Measurements from ENCODE around the gene CTSF. TPM values are rescaled to one million over a fixed set of nuclear protein-coding genes. Genes with fewer than 3 reads are reported as not detected.
"Not testable (repeated sequence)": the region's sequence is repeated elsewhere in the genome, so short reads cannot be mapped to it uniquely, and the experiment has no call there.

Gene CTSF
- total RNA-seq, 1 experiment from 2014 or later: 3.7 TPM

DNA sequence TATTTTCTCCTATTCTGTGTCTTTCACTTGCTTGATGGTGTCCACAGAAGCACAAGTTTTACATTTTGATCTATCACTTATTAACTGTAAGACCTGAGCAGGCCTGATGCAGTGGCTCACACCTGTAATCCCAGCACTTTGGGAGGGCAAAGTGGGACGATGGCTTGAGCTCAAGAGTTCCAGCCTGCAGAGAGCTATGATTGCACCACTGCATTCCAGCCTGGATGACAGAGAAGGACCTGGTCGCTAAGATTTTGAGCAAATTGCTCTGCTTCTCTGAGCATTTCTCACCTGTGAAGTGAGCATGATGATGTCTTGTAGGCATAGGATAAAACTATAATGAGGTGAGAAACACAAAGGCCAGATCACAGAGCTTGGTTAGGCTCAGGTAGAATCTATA, 17.7 kb upstream of the CTSF start:
- Histone ChIP-seq H3K36me3 (ENCODE audit: insufficient read depth, low read length, poor library complexity, severe bottlenecking) (no peaks in the 10 kb centered on the region), H3K27me3 (replicated peaks; ENCODE audit: insufficient read depth, low read depth, low read length, poor library complexity) (no peaks in the 10 kb centered on the region), H3K4me3 (ENCODE audit: low read depth, low read length, poor library complexity, severe bottlenecking) (no peak overlapping the region), H3K9me3 (ENCODE audit: low read depth, low read length, poor library complexity, severe bottlenecking) (no peaks in the 10 kb centered on the region), H3K4me1 (ENCODE audit: insufficient read depth, low read length, poor library complexity, severe bottlenecking) (no peaks in the 10 kb centered on the region), H3K27ac (ENCODE audit: low read depth, low read length, poor library complexity, severe bottlenecking) (no peak overlapping the region)
- intact Hi-C loops (cut with micrococcal nuclease; ENCODE audit: unreplicated experiment): no loop called here
- DNase-seq (ENCODE audit: low spot score): no peak
- no peak for TF ChIP-seq EZH2 (IDR thresholded peaks at IDR 0.05; ENCODE audit: borderline replicate concordance, low read depth, low read length, poor library complexity, severe bottlenecking)
- TF ChIP-seq, protein P1, sequence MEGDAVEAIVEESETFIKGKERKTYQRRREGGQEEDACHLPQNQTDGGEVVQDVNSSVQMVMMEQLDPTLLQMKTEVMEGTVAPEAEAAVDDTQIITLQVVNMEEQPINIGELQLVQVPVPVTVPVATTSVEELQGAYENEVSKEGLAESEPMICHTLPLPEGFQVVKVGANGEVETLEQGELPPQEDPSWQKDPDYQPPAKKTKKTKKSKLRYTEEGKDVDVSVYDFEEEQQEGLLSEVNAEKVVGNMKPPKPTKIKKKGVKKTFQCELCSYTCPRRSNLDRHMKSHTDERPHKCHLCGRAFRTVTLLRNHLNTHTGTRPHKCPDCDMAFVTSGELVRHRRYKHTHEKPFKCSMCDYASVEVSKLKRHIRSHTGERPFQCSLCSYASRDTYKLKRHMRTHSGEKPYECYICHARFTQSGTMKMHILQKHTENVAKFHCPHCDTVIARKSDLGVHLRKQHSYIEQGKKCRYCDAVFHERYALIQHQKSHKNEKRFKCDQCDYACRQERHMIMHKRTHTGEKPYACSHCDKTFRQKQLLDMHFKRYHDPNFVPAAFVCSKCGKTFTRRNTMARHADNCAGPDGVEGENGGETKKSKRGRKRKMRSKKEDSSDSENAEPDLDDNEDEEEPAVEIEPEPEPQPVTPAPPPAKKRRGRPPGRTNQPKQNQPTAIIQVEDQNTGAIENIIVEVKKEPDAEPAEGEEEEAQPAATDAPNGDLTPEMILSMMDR (conservative IDR thresholded peaks at IDR 0.05; ENCODE audit: low read depth, low read length): no peak
- BruUV-seq (replicated peaks): no TSS peak
- ChIA-PET POLR2A (ENCODE audit: low non-redundant PET) (no interaction called here), CTCF (no interaction called here)

DNA sequence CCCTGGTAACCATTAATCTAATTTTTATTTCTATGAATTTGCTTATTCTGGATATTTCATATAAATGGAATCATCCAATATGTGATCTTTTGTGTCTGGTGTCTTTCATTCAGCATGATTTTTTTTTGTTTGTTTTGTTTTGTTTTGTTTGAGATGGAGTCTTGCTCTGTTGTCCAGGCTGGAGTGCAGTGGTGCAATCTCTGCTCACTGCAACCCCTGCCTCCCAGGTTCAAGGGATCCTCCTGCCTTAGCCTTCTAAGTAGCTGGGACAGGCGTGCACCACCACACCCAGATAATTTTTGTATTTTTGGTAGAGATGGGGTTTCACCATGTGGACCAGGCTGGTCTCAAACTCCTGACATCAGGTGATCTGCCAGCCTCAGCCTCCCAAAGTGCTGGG, 17.0 kb upstream of the CTSF start:
- H3K4me1 ChIP-seq (ENCODE audit: insufficient read depth, low read length, poor library complexity, severe bottlenecking); BruUV-seq (replicated peaks); H3K9me3 ChIP-seq (ENCODE audit: low read depth, low read length, poor library complexity, severe bottlenecking); H3K27me3 ChIP-seq (replicated peaks; ENCODE audit: insufficient read depth, low read depth, low read length, poor library complexity); POLR2A ChIA-PET (ENCODE audit: low non-redundant PET); CTCF ChIA-PET; DNase-seq (ENCODE audit: low spot score); H3K4me3 ChIP-seq (ENCODE audit: low read depth, low read length, poor library complexity, severe bottlenecking); H3K27ac ChIP-seq (ENCODE audit: low read depth, low read length, poor library complexity, severe bottlenecking); intact Hi-C loops (cut with micrococcal nuclease; ENCODE audit: unreplicated experiment); H3K36me3 ChIP-seq (ENCODE audit: insufficient read depth, low read length, poor library complexity, severe bottlenecking): not testable (repeated sequence)

DNA sequence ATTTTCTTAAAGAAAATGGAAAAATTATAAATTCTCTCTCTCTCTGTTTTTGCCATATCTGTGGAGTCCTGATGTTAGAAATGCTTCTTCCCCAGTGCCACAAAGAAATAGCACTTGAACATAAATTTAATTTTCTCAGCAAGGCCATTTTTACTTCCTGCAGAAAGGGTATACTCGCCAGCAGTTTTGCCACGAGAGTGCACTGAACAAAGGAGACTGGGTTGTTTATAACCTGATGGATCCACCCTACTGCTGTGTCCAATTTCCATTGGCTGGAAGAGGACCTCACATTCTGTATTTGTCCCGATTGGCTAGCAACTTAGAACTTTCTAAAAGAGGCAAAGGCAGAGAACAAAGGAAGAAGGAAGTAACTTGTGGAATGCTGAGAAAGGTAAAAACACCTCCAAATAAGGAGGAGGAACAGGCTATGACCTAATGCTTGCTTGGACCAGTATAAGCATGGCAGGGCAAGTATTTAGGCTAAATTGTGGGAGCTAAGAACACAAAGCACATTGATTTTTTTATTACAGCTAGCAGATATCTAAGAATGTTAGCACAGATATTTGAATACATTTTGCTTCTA, 14.2 kb upstream of the CTSF start:
- CTCF ChIA-PET; POLR2A ChIA-PET (ENCODE audit: low non-redundant PET): not testable (repeated sequence)

DNA sequence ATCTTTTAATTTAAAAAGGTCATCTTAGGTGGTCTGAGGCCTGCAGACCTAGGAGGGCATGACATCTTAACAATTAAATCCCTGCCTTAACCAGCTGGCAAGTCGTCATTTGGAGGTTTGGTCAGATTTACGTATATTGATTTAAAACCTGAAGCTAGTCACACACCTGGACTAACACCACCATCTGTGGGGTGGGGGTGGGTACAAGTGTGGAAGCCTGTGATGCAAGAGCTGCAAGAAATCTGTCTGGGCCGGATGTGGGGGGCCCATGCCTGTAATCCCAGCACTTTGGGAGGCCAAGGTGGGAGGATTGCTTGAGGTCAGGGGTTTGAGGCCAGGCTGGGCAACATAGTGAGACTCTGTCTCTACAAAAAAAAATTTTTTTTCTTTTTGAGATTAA, 12.9 kb upstream of the CTSF start:
- ChIA-PET POLR2A (ENCODE audit: low non-redundant PET) (no interaction called here), CTCF (interaction anchor here (0.5 to 2.5 kb wide), 3 partner anchors 8 to 252 kb away, joined by 3 to 9 read pairs (median 3); no protein-coding TSS in a partner anchor)
- Histone ChIP-seq H3K27me3 (replicated peaks; ENCODE audit: insufficient read depth, low read depth, low read length, poor library complexity) (no peaks in the 10 kb centered on the region), H3K4me3 (ENCODE audit: low read depth, low read length, poor library complexity, severe bottlenecking) (no peak overlapping the region), H3K4me1 (ENCODE audit: insufficient read depth, low read length, poor library complexity, severe bottlenecking) (no peaks in the 10 kb centered on the region), H3K27ac (ENCODE audit: low read depth, low read length, poor library complexity, severe bottlenecking) (no peak overlapping the region), H3K9me3 (ENCODE audit: low read depth, low read length, poor library complexity, severe bottlenecking) (no peaks in the 10 kb centered on the region), H3K36me3 (ENCODE audit: insufficient read depth, low read length, poor library complexity, severe bottlenecking) (no peaks in the 10 kb centered on the region)
- no TSS peak for BruUV-seq (replicated peaks)
- TF ChIP-seq, protein P1 (conservative IDR thresholded peaks at IDR 0.05; ENCODE audit: low read depth, low read length): no peak
- TF ChIP-seq EZH2 (IDR thresholded peaks at IDR 0.05; ENCODE audit: borderline replicate concordance, low read depth, low read length, poor library complexity, severe bottlenecking): no peak
- intact Hi-C loops (cut with micrococcal nuclease; ENCODE audit: unreplicated experiment): no loop called here
- no peak for DNase-seq (ENCODE audit: low spot score)

More for the DNA sequence above, 14.2 kb upstream of the CTSF start:
- H3K4me1 ChIP-seq (ENCODE audit: insufficient read depth, low read length, poor library complexity, severe bottlenecking); H3K27ac ChIP-seq (ENCODE audit: low read depth, low read length, poor library complexity, severe bottlenecking); DNase-seq (ENCODE audit: low spot score); H3K36me3 ChIP-seq (ENCODE audit: insufficient read depth, low read length, poor library complexity, severe bottlenecking); BruUV-seq (replicated peaks); H3K4me3 ChIP-seq (ENCODE audit: low read depth, low read length, poor library complexity, severe bottlenecking); H3K9me3 ChIP-seq (ENCODE audit: low read depth, low read length, poor library complexity, severe bottlenecking); intact Hi-C loops (cut with micrococcal nuclease; ENCODE audit: unreplicated experiment); H3K27me3 ChIP-seq (replicated peaks; ENCODE audit: insufficient read depth, low read depth, low read length, poor library complexity): not testable (repeated sequence)
